Measurements from ENCODE around the gene CD200. TPM values are rescaled to one million over a fixed set of nuclear protein-coding genes. Genes with fewer than 3 reads are reported as not detected.

The CD200 gene
- total and polyA plus RNA-seq, 2 of the 4 experiments (the other 2 are of a cell fraction), result 1.1 to 1.7 TPM

GRCh38 chr3:112393360-112393728, 60.4 kb downstream of the CD200 start:
- no peak overlapping the region for H4K5ac ChIP-seq (ENCODE audit: low read depth, low read length)
- intact Hi-C loops (cut with micrococcal nuclease) (loop anchor here (2.0 kb wide), 1 partner anchor 61 kb away; the partner anchor contains the start of gene CD200), dilution Hi-C loops (cut with HindIII; ENCODE audit: low sequenced_read_pairs, unreplicated experiment) (no loop called here), in situ Hi-C loops (cut with MboI; ENCODE audit: low sequenced_read_pairs) (no loop called here)
- CTCF ChIA-PET, result no interaction called here
- H3K9me3 ChIP-seq (ENCODE audit: control insufficient read depth, insufficient read depth, low read length), result peaks cover 2% of the 10 kb centered on the region; the same call in 1 of the 2 replicates
- no peaks in the 10 kb centered on the region for H3K36me3 ChIP-seq (ENCODE audit: control insufficient read depth, insufficient read depth, low read length)
- H2AK5ac ChIP-seq (ENCODE audit: low read depth, low read length), result no peak overlapping the region
- no TSS peak for BruUV-seq (replicated peaks)
- H2BK15ac ChIP-seq (ENCODE audit: low read depth, low read length), result no peak overlapping the region
- no peak overlapping the region for H2AFZ ChIP-seq (replicated peaks; ENCODE audit: low read length, poor library complexity)
- H3K27me3 ChIP-seq (ENCODE audit: control insufficient read depth, insufficient read depth, low read length), result no peaks in the 10 kb centered on the region
- H3K79me1 ChIP-seq (ENCODE audit: low read depth in 1 of 2, low read length in 2 of 2), result no peaks in the 10 kb centered on the region
- peak overlapping the region; percentile 35 to 62; a peak in 2 of 4 replicates for H4K8ac ChIP-seq (ENCODE audit: low read depth in 2 of 2, low read length in 2 of 2)
- H2BK20ac ChIP-seq (ENCODE audit: low read depth, low read length), result no peak overlapping the region
- H3K4me2 ChIP-seq (ENCODE audit: low read depth, low read length), result no peak overlapping the region
- H3K56ac ChIP-seq (ENCODE audit: extremely low read depth, insufficient read depth, low read length), result no peak overlapping the region
- peak overlapping the region; percentile 85 for H2BK5ac ChIP-seq (ENCODE audit: low read depth, low read length, poor library complexity, severe bottlenecking)
- POLR2A ChIA-PET (ENCODE audit: unreplicated experiment), result no interaction called here
- WGBS, 2 experiments (ENCODE audit: extremely low coverage in 2 of 2, insufficient read length in 1 of 2), result no CpG with 5 or more reads among the region's 3 CpGs
- peaks cover 7% of the 10 kb centered on the region for H3K9me1 ChIP-seq (ENCODE audit: insufficient read depth, low read length)
- ATAC-seq (ENCODE audit: low read depth) (no peak), DNase-seq (no peak)
- H3K9ac ChIP-seq (ENCODE audit: low read depth, low read length), result no peak overlapping the region
- peak overlapping the region; percentile 45; the same call in 1 of the 2 replicates for H3K27ac ChIP-seq (ENCODE audit: insufficient read depth, low read length)
- TF ChIP-seq NFE2L2 (IDR thresholded peaks at IDR 0.05; ENCODE audit: low read depth, low read length), result no peak
- no peak for TF ChIP-seq USF2 (IDR thresholded peaks at IDR 0.05; ENCODE audit: low read depth, low read length)
- no peak for TF ChIP-seq BHLHE40 (IDR thresholded peaks at IDR 0.05; ENCODE audit: low read depth, low read length)
- TF ChIP-seq RAD21 (IDR thresholded peaks at IDR 0.05; ENCODE audit: low read length), result no peak
- no peak for TF ChIP-seq CEBPB (IDR thresholded peaks at IDR 0.05; ENCODE audit: low read depth, low read length)
- TF ChIP-seq CTCF (conservative IDR thresholded peaks at IDR 0.05; ENCODE audit: low read depth, low read length), result no peak
- no peak for TF ChIP-seq RFX5 (IDR thresholded peaks at IDR 0.05; ENCODE audit: low read depth, low read length)
- no peak for TF ChIP-seq POLR2A (IDR thresholded peaks at IDR 0.05; ENCODE audit: low read depth, low read length)
- no peak for TF ChIP-seq FOS (IDR thresholded peaks at IDR 0.05; ENCODE audit: low read depth, low read length)
- no peak for TF ChIP-seq MAZ (IDR thresholded peaks at IDR 0.05; ENCODE audit: borderline replicate concordance, low read depth, low read length)
- no peak for TF ChIP-seq CHD1 (IDR thresholded peaks at IDR 0.05; ENCODE audit: low read depth, low read length)
- no peak for TF ChIP-seq SMC3 (IDR thresholded peaks at IDR 0.05; ENCODE audit: low read depth, low read length)
- TF ChIP-seq ELK1 (IDR thresholded peaks at IDR 0.05; ENCODE audit: borderline replicate concordance, low read depth, low read length), result no peak
- H3K4me3 ChIP-seq (ENCODE audit: insufficient read depth, low read depth, low read length), result no peak overlapping the region
- H3K4me1 ChIP-seq (ENCODE audit: control insufficient read depth, insufficient read depth, low read length), result peaks cover 17% of the 10 kb centered on the region
- H2AK9ac ChIP-seq (replicated peaks; ENCODE audit: low read depth, low read length, poor library complexity), result no peak overlapping the region
- no peak overlapping the region for H3K14ac ChIP-seq (replicated peaks; ENCODE audit: low read depth, low read length)
- H2BK120ac ChIP-seq (ENCODE audit: low read depth, low read length), result peak overlapping the region; percentile 71; the same call in 1 of the 2 replicates
- H4K20me1 ChIP-seq (ENCODE audit: insufficient read depth, low read length), result no peaks in the 10 kb centered on the region
- no peak overlapping the region; the same call in 1 of the 2 replicates for H3K4ac ChIP-seq (ENCODE audit: low read depth, low read length)
- H3K23ac ChIP-seq (ENCODE audit: low read depth, low read length), result no peak overlapping the region
- no peak overlapping the region for H4K91ac ChIP-seq (ENCODE audit: insufficient read depth, low read depth, low read length)
- H3K18ac ChIP-seq (ENCODE audit: low read depth, low read length), result peak overlapping the region; percentile 80

Data from IMR-90 (cell line).